Measurements from ENCODE around the gene SNX18. TPM values are rescaled to one million over a fixed set of nuclear protein-coding genes. Genes with fewer than 3 reads are reported as not detected.

Gene SNX18
- total and polyA plus RNA-seq, 2 of the 8 experiments (the other 6 are each of a cell fraction or from before 2014, with no cell fraction given): 5.8 to 17.7 TPM

GRCh38 chr5:54544044-54544443, 26.5 kb downstream of the SNX18 start:
- Histone ChIP-seq H3K79me2 (ENCODE audit: control insufficient read depth in 1 of 2, insufficient read depth in 2 of 2, low read length in 2 of 2) (peaks cover 0 to 5% of the 10 kb centered on the region in 2 experiments; a peak in 1 of 4 replicates), H3K18ac (ENCODE audit: extremely low read depth, low read length) (no peak overlapping the region), H3K36me3 (ENCODE audit: control insufficient read depth in 2 of 4, insufficient read depth in 4 of 4, low read length in 3 of 4) (no peaks in the 10 kb centered on the region), H4K20me1 (replicated peaks in 1 of 2; ENCODE audit: control insufficient read depth in 1 of 2, insufficient read depth in 2 of 2, low read length in 2 of 2) (no peaks in the 10 kb centered on the region), H3K79me1 (ENCODE audit: low read depth, low read length) (no peaks in the 10 kb centered on the region), H2BK20ac (ENCODE audit: low read length) (no peak overlapping the region), H3K27ac (ENCODE audit: low read depth, low read length) (no peak overlapping the region), H3K56ac (replicated peaks; ENCODE audit: insufficient read length, low read depth, low read length) (no peak overlapping the region), H3K23me2 (ENCODE audit: low read depth, low read length) (no peaks in the 10 kb centered on the region), H3K4ac (replicated peaks; ENCODE audit: insufficient read length, low read depth, low read length) (no peak overlapping the region), H4K5ac (ENCODE audit: insufficient read length, low read depth, low read length) (no peak overlapping the region), H3K4me3 (ENCODE audit: extremely low read depth in 1 of 4, insufficient read depth in 2 of 4, low read depth in 3 of 4, low read length in 4 of 4) (no peak overlapping the region), H2BK120ac (replicated peaks; ENCODE audit: low read depth, low read length) (no peak overlapping the region), H2BK5ac (ENCODE audit: low read depth, low read length) (no peak overlapping the region), H4K91ac (replicated peaks; ENCODE audit: insufficient read length, low read length) (no peak overlapping the region), H2BK12ac (ENCODE audit: low read depth, low read length) (no peak overlapping the region), H2AFZ (ENCODE audit: low read length) (no peak overlapping the region), H3K14ac (ENCODE audit: insufficient read length) (no peak overlapping the region), H3K4me1 (replicated peaks in 1 of 4; ENCODE audit: control insufficient read depth in 3 of 4, insufficient read depth in 4 of 4, low read length in 3 of 4) (no peaks in the 10 kb centered on the region), H3K27me3 (replicated peaks in 1 of 4; ENCODE audit: control insufficient read depth in 3 of 4, extremely low read depth in 1 of 4, insufficient read depth in 3 of 4, low read length in 3 of 4) (no peaks in the 10 kb centered on the region), H3K9me3 (ENCODE audit: insufficient read depth in 2 of 2, low read depth in 1 of 2, low read length in 1 of 2) (no peaks in the 10 kb centered on the region), H3K9ac (replicated peaks in 1 of 4; ENCODE audit: extremely low read depth in 1 of 4, low read depth in 3 of 4, low read length in 3 of 4) (no peak overlapping the region), H2AK5ac (ENCODE audit: low read depth, low read length) (no peak overlapping the region), H2BK15ac (ENCODE audit: low read length) (no peak overlapping the region), H3K23ac (ENCODE audit: insufficient read length) (no peak overlapping the region), H4K8ac (ENCODE audit: extremely low read depth, insufficient read depth, low read length) (no peak overlapping the region), H3K4me2 (ENCODE audit: insufficient read depth in 1 of 2, low read depth in 2 of 2, low read length in 2 of 2) (no peak overlapping the region)
- no peak for FAIRE-seq
- CTCF ChIA-PET (ENCODE audit: partially characterized antibody): no interaction called here
- 89% methylated on average over 3 of the region's 4 CpGs; no CpG with 5 or more reads in 1 of the 2 experiments for WGBS, 2 experiments (ENCODE audit: extremely low coverage in 1 of 2, insufficient coverage in 1 of 2, insufficient read length in 1 of 2, insufficient replicate concordance in 2 of 2, low coverage in 1 of 2, low lambda C conversion rate in 2 of 2, missing lambda C conversion rate in 1 of 2)
- DNase-seq (ENCODE audit: low read depth in 1 of 2, low spot score in 2 of 2): no peak
- POLR2A ChIA-PET (ENCODE audit: partially characterized antibody): interaction anchor here (0.8 kb wide), 1 partner anchor 19 kb away, joined by 3 read pairs; no protein-coding TSS in a partner anchor

Data from H1 (cell line).